GM13976 (cell line): ENCODE data around the gene DGKB.

Source experiments
- DNase-seq: peaks from one replicate; pipeline ENCODE4 v3.0.0; 2012; ENCODE audit warnings: low spot score
- CTCF ChIP-seq: IDR thresholded peaks from 2 replicates; pipeline ENCODE4 v1.5.1; 2012; ENCODE audit warnings: borderline replicate concordance, mild to moderate bottlenecking; ENCODE audit not compliant: insufficient read depth; ENCODE audit errors: extremely low read depth, missing control alignments, control extremely low read depth
- in situ Hi-C: fragments of 300-500 bp; cut with MboI; formaldehyde crosslinking; loops from one replicate; pipeline ENCODE4 v1.12.0; 2022; ENCODE audit warnings: low sequenced_read_pairs, mixed read lengths, inconsistent platforms; ENCODE audit not compliant: unreplicated experiment

The DGKB gene

GRCh38 chr7:14389595-14389994, 513.0 kb downstream of the DGKB start:
- in situ Hi-C loops = no loop called here
- no peak for DNase-seq
- no peak for TF ChIP-seq CTCF

DNA sequence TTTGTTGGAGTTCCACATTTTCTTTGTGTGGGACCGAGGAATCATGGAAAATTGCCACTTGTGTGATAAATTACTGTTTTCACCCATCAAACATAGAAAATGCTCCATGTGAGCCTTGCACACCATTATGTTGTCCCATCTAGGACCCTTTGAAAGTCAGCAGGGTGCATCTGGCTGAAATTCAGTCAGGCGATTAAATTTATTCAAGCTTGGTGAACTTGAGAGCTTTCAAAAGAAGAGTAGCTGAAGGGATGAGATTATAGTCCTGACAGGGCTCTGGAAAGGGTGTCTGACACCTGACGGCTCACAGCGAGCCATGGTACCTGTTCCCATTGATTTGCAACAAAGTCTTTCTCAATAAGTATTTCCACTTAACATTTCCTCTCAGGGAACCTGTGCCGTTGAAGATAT, 513.4 kb downstream of the DGKB start:
- DNase-seq = no peak
- no peak for TF ChIP-seq CTCF
- in situ Hi-C loops = no loop called here

DNA sequence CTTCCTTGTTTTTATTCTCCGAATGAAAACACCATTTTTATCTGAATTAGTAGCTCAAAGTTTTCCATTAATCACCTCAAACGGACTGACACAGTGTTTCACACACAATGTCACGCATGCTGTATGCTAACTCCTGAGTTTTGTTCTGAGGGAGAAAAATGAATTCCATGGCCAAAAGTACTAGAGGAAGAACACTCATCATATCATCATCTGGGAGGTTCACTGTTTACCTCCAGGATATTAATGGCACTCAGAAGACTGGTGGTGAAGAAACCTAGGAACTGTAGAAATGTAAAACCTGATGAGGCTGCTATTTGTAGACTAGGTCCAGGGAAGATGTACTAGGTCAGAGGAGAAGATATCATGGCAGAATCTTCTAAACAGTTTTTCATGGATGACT, 517.5 kb downstream of the DGKB start:
- TF ChIP-seq CTCF = no peak
- no peak for DNase-seq
- in situ Hi-C loops = no loop called here

DNA sequence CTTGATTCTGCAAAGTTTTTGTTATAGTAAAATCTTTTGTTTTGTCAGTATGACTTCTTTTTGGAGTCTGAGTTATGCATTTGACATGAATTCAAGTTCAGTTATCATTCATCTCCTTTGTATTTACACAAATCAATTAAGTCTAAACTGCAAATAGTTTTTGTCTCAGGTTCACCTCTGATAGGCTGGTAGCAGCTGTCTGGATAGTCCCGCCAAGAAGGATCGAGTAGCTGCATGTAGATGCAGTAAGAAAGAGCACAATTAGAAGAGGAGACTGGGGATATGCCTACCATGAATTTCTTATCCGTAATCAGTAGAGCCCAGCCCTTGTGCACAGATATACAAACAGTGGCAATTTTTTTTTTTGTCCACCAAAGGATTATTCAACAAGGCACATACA, 520.6 kb downstream of the DGKB start:
- in situ Hi-C loops = no loop called here
- no peak for TF ChIP-seq CTCF
- no peak for DNase-seq

GRCh38 chr7:14381306-14381705, 521.2 kb downstream of the DGKB start:
- no peak for DNase-seq
- TF ChIP-seq CTCF = no peak
- in situ Hi-C loops = no loop called here

GRCh38 chr7:14380881-14381280, 521.7 kb downstream of the DGKB start:
- no peak for TF ChIP-seq CTCF
- in situ Hi-C loops = no loop called here
- DNase-seq = no peak
